Lung microvascular endothelial cell (primary cell): ENCODE measurements around the gene DUSP8. TPM values are rescaled to one million over a fixed set of nuclear protein-coding genes. Genes with fewer than 3 reads are reported as not detected.
"Not testable (repeated sequence)": the region's sequence is repeated elsewhere in the genome, so short reads cannot be mapped to it uniquely, and the experiment has no call there.

ENCODE experiments used
- DNase-seq, 2 donors: peaks; one replicate each; pipeline versions ENCODE4 v3.0.0 to v3.0.0-alpha.2; 2010; ENCODE audit warnings: low read depth in 2 of 2
- total RNA-seq: library from RNA; depleted of rRNA; stranded (reverse); fragments of >200 nt; gene quantifications from 2 replicates; pipeline ENCODE4 v1.2.1, GENCODE V29; 2014

Gene DUSP8, protein sequence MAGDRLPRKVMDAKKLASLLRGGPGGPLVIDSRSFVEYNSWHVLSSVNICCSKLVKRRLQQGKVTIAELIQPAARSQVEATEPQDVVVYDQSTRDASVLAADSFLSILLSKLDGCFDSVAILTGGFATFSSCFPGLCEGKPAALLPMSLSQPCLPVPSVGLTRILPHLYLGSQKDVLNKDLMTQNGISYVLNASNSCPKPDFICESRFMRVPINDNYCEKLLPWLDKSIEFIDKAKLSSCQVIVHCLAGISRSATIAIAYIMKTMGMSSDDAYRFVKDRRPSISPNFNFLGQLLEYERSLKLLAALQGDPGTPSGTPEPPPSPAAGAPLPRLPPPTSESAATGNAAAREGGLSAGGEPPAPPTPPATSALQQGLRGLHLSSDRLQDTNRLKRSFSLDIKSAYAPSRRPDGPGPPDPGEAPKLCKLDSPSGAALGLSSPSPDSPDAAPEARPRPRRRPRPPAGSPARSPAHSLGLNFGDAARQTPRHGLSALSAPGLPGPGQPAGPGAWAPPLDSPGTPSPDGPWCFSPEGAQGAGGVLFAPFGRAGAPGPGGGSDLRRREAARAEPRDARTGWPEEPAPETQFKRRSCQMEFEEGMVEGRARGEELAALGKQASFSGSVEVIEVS
- total RNA-seq, result 0.22 and 0.40 TPM in 2 replicates

DNA sequence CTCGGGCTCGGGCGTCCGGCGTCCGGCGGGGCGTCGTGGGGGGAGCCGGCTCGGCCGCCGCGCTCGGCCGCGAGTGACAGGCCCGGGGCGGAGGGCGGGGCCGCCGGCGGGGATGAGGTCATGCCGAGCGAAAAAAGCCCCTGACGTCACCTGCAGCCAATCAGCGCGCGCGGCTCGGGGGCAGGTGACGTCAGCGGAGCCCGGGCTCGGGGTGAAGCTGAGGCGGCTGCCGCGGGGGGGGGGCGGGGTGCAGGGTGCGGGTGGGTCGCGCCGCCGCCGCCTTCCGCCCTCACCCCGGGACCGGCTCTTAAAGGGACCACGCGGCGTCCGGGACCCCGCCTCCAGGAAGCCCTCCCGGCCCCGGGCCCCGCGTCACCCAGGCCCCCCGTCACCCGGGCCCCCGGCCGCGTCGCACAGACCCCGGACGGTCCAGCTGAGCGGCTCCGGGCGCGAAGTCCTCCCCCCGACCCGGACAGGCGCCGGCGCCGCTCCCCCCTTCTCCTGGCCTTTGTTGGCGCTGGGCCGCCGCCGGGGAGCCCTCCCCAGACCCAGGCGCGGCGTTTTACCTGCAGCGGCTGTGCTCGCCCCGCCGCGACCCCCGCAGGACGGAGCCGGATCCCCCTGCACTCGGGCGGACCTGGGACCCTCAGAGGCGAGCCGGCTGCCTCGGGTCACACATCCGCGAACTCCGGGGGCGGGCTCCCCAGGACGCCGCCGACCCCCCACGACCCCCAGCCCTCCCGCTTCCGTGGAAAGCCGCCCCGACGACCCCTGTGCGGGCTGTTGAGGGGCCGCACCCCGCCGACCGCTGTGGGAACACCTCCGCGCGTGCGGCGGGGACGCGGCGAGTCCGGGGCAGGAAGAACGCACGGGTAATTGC, at the start of gene DUSP8:
TSS of gene DUSP8 (minus strand) at position 75 of the 880 bp plus-strand sequence. CDS start 6,445 bp downstream, outside the sequence.
- peak; percentile 89 to 92 for DNase-seq

DNA sequence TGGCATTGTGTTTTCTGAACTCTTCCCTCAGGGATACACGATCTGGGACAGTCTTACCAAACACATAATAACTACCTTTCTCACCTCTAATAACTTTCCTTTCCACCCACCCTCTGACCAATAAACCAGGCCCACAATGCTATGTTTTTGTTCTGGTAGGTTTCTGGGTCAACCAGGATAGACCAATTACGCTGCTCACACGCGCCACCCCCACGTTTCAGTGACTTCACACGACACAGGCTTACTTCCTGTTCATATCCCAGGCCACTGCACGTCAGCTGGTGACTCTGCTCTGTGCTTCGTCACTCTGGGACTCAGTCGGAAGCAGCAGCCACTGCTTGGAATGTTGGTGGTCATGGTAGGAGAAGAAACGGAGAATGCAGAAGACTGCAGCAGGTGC, 47.4 kb upstream of the DUSP8 start:
- peak in 1 of 2 donors; percentile 40 for DNase-seq

DNA sequence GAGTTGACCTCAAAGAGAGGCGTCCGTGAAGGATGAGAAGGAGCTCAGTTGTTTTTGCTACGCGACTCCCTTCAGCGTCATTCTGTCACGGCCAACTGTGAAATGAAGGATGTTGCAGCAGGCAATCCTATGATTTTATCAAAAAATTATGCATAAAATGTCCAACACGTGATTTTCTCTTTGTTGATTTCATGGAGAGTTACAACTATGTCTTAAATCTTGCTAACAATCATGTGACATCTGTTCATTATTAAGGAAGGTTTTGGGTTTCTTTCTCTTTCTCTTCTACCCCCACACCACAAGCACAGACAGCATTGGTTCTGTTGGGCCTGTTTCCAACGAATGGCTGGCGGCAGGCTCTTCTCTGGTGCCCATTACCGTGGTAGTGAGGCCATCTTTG, 46.2 kb upstream of the DUSP8 start:
- DNase-seq, result no peak

DNA sequence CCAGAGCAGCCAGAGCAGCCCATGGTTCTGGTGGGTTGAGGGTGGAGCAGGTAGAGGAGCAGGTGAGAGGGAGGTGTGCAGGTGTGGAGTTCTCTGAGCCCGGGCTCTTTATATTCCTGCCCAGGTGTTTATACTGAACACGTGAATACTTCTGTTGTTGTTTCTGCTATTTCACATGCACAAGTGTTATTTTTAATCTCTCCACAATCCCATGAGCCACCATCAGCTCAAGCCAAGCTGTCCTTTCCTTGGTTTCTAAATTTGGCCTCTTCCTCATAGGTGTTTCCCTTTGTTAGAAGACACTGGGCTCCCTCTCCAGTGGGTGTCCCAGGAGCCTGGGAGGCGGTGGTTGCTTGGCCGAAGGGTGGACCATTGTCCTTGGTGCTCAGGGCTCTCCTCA, 36.3 kb upstream of the DUSP8 start, which contains the start of gene KRTAP5-3:
TSS of gene KRTAP5-3 (minus strand) at position 101 of the 400 bp plus-strand sequence. CDS start at position 23, 78 bp downstream.
- no peak for DNase-seq

DNA sequence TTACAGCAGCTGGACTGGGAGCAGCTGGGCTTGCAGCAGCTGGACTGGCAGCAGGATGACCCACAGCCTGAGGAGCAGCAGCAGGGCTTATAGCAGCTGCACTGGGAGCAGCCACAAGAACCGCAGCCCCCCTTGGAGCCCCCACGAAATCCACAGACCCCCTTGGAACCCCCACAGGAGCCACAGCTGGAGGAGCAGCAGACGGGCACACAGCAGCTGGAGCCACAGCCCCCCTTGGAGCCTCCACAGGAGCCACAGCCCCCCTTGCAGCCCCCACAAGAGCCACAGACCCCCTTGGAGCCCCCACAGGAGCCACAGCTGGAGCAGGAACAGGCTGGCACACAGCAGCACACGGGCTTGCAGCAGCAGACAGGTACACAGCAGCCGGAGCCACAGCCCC, 35.8 kb upstream of the DUSP8 start:
- not testable (repeated sequence) for DNase-seq

DNA sequence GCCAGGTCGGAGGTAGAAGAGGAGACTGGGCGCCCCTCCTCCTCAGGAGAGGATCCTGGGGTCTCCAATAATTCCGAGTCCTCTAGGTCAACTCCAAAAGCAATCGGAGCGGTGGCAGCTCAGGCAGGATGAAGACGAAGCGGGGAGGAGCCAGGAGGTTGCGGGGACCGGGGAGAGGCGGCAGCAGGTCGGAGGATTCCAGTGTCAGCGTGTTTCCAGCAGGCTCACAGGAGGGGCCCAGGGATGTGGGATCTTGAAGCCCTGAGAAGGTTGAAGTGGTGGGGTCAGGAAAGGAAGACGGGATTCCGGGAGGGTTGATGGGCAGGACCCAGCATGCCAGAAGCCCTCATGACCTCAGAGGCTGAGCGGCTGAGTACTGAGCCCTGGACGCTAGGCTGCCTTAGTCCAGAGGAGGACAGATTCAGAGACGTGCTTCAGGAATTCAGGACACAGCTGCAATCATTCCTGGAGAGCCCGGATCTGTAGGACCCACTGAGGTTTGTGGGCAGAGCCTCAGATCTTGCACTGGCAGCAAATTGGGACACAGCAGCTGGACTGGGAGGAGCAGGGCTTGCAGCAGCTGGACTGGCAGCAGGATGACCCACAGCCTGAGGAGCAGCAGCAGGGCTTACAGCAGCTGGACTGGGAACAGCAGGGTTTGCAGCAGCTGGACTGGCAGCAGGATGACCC, 35.2 kb upstream of the DUSP8 start:
- DNase-seq, result not testable (repeated sequence)

DNA sequence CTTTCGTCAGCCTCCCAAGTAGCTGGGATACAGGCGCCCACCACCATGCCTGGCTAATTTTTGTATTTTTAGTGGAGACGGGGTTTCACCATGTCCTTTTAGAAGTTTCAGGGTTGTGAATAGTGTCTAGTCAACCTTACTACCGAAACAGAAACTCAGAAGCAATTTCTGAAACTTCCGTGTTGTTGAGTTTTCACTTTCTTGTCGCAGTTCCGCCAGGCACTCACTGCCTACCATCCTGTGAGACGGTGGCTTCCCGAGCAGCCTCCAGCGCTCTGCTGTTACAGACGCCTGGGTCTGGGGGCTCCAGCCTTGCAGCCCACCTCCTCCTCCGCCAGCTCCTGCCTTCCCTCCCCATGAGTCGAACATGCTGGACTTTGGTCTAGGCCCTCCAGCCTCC, 33.9 kb upstream of the DUSP8 start:
- DNase-seq, result not testable (repeated sequence)

DNA sequence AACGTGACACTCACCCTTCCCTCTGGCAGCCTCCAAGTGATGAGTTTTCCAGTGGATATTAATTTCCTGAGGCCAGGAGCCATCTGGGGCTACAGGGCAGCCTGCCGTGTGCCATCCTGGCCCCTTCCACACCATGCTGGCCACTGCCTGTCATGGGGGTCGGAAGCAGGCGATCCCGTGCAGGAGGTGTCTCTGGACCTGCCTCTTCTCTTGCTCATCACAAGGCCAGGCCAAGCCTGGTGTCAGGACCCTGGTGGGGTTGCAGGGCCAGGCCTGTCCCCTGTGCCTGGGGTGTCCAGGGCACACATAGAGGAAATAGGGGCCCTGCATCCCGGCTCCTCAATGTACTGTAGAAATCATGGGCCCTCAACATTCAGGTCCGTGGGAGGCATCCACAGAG, 32.6 kb upstream of the DUSP8 start:
- DNase-seq, result no peak

DNA sequence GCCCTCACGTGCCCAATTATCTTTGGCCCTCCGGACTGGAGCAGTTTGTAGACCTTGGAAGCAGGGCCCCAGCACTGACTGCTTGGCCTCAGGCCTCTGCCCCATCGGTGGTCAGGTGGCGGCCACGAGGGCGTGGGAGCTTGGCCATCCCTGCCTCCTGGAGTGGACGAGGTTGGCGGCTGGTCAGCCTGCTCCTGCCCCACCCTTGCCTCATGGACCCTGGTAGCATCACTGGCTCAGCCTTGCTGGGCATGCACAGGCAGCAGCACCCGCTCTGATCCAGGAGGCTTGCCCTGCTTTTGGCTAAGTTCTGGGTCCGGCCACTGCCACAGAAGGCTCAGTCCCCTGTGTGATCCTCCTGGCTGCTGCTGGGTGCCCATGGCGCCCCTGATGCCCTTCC, 32.1 kb upstream of the DUSP8 start:
- DNase-seq, result no peak

DNA sequence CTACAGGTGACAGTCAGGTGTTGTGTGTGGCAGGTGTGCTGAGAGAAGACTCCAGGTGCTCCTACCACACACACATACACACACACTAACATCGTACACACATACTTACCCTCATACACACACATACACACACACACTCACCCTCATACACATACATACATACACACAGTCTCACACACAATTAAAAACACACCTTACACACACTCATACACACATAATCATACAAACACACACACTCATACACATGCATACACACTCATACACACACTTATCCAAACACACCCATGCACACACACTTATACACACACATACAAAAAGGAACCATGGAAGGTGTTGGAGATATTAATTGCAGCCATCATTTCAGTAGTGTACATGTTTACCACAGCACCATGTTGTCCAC, 31.6 kb upstream of the DUSP8 start:
- DNase-seq, result no peak

DNA sequence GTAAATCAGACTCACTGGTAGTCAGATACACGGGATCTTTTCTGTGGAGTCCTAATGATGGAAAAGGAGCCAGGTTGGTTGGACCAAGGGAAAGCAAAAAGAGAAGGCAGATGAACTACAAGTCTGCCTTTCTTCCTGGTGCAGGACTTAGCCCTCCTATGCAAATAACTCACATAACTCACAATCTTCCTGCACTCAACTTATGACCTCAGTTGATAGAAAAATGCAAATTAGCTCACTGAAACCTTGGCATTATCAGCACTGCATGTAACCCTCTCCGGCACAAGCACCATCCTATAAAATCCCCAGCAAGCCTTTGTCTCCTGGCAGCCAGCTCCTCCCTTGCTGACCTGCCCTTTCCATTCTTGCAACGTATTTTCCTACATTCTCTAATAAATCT, 29.6 kb upstream of the DUSP8 start:
- DNase-seq, result not testable (repeated sequence)

DNA sequence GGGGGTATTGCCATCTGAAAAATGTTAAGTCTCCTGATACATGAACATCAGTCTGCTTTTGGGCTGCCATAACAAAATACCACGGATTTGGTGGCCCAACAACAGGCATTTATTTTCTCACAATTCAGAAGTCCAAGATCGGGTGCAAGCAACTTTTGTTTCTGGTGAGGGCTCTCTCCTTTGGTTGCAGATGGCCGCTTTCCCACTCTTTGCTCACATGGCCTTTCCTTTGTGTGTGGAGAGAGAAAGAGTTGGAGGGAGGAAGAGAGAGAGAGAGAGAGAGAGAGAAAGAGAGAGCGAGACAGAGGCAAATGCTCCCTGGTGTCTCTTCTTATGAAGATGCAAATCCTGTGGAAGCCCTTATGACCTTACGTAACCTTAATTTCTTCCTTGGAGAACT, 28.6 kb upstream of the DUSP8 start:
- DNase-seq, result no peak

DNA sequence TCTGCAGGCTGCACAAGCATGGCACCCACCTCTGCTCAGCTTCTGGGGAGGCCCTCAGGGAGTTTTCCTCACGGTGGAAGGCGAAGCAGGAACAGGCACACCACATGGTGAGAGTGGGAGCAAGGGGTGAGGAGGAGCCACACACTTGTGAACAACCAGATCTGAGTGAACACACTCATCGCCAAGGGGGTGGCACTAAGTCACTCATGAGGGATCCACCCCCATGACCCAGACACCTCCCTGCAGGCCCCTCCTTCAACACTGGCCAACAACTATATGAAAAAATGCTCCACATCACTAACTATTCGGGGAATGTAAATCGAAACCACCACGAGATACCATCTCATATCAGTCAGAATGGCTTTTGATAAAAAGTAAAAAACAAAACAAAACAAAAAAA, 26.7 kb upstream of the DUSP8 start:
- no peak for DNase-seq

DNA sequence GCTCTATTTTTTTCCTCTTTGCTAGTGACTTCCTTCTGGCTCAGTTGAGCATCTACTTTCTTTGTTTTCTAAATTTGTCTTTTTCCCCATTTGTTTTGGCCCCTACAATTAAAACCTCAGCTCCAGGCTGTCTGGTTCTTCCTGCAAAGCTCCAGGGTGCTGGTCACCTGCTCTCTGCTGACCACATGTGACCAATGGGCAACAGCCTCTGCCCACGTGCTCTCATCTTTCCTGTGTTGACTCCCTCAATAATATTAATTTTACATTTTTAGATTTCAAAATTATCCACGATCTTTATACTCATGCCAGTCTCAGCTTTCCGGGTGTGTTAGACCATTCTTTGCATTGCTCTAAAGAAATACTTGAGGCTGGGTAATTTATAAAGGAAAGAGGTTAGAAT, 26.3 kb upstream of the DUSP8 start:
- DNase-seq, result not testable (repeated sequence)

DNA sequence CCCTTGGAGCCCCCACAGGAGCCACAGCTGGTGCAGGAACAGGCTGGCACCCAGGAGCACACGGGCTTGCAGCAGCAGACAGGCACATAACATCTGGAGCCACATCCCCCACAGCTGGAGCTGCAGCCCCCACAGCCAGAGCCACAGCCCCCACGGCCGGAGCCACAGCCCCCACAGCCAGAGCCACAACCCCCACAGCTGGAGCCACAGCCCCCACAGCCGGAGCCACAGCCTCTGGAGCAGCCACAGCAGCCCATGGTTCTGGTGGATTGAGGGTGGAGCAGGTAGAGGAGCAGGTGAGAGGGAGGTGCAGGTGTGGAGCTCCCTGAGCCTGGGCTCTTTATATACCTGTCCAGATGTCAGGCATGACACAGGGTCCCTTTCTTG, 25.9 kb upstream of the DUSP8 start, which contains the start of gene KRTAP5-2:
TSS of gene KRTAP5-2 (minus strand) at position 301 of the 387 bp plus-strand sequence. CDS start at position 257, 44 bp downstream.
- DNase-seq, result no peak

DNA sequence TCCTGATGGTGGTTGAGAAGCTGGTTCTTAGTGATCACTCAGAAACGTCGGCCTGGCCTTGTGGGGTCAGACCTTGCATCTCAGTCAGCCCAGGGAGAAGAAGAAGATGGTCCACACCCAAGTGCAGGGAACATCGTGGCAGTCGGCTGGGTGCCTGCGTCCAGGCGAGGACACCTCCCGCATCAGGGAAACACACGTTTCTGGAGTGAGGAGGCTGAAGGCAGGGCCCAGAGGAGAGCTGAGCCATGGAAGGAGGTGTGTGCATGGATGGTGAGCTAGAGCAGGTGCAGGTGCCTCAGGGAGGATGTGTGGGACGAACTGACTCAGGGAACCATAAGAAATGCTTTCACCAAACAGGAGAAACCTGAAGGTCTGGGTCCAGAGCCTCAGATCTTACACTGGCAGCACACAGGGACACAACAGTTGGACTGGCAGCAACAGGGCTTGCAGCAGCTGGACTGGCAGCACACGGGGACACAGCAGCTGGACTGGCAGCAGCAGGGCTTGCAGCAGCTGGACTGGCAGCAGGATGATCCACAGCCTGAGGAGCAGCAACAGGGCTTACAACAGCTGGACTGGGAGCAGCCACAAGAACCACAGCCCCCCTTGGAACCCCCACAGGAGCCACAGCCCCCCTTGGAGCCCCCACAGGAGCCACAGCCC, 25.4 kb upstream of the DUSP8 start:
- DNase-seq, result no peak

DNA sequence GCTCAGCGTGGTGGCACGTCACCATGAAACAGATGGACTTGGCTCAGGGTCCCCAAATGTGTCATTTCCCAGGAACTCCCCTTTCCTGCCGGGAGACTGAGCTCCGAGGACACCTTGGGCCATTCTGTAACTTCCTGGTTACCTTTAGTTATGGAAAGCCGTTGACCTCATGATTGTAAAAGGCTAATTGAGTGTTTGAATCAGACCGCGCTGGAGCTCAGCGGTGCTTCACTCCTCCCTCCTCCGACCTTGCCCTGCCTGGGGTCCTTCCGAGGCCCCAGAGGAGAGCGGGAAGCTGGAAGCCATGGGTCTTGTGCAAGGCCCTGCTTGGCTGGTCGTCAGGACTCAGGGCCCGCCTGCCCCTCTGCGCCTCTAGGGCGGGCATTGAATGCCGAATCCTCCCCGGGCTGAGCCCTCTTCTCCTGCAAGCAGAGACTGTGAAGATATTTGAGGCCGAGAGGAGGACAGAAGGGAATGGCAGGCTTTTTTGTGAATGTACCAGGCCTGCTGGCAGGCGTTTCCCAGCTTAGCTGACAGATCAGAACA, 24.6 kb upstream of the DUSP8 start:
- peak in 1 of 2 donors; percentile 45 for DNase-seq

DNA sequence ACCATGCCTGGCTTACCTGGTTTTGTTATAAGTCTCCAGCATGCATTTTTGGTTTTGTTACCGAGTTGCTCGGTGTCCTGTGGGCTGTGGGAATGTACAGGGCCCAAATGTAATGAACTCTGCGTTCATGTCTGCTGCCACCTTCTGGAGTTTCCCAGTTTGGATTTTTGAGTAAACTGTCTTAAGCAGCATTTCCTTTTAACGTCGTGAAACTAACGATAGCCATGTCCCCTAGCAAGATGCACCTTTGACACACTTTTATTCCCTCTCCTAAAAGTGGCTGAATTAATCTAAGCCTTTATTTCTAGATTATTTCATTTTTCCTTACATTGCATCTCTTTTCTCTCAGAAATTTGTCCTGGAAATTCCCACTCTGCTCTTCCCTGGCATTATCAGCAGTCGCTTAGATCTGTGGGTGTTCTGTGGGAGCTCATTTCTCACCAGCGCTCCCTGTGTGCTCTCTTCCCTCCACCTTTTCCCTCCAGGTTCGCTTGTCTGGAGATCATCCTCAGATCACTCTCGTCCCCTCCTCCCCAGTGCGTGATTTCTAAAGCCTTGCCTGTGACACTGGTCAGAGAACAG, 24.0 kb upstream of the DUSP8 start:
- not testable (repeated sequence) for DNase-seq

DNA sequence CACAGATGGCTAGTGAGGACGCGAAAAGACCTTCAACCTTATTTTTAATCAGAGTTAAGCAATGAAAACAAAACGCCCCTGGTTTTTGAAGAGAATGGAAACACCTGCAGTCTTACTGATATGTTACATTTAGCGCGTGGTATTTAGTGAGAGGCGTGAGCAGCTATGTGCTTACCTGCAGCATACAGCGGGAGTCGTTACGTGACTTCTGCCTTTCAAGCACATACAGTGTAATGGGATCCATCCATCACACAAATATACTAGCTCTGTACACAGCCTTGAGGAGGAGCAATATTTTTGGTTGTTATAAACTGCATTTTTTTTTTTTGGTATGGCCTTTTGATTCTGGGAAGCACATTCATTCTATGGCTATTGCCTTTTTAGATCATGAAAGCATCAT, 20.6 kb upstream of the DUSP8 start:
- no peak for DNase-seq

DNA sequence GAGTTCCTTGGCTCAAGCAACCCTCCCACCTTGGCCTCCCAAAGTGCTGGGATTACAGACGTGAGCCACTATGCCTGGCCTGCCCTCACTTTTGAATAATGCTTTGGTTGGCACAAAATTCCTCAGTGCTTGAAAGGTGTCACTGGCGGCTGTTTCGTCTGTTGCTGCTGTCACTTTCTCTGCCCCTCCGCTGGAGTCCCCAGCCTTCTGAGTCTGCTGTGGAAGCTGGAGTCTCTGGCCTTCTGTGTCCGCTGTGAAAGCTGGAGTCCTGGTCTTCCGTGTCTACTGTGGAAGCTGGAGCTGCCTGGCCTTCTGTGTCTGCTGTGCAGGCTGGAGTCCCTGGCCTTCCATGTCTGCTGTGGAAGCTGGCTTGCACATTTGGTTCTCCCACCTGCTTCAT, 17.9 kb upstream of the DUSP8 start:
- no peak for DNase-seq
